Stimulated activated memory B cell treated with anti-CD40 and anti-IgM and Interleukin-4, amounts not matched to agents 10 μg/mL and 1 μg/mL and 100 μg/mL, for 72 hours (primary cell): ENCODE data around the gene GLIS2.
"Not testable (repeated sequence)": the region's sequence is repeated elsewhere in the genome, so short reads cannot be mapped to it uniquely, and the experiment has no call there.

ENCODE experiments used
- ATAC-seq: fragments of 150-1000 bp; cut with Tn5 transposase; 2 replicates; pipeline ENCODE4 v1.10.0; 2021
- H3K27ac Mint-ChIP-seq: one replicate; pipeline ENCODE4 v1.8.0; 2022; ENCODE audit warnings: mild to moderate bottlenecking, mixed read lengths
- H3K27me3 Mint-ChIP-seq: one replicate; pipeline ENCODE4 v1.8.0; 2022; ENCODE audit warnings: mixed read lengths
- H3K36me3 Mint-ChIP-seq: one replicate; pipeline ENCODE4 v1.8.0; 2022; ENCODE audit warnings: mixed read lengths
- H3K4me1 Mint-ChIP-seq: one replicate; pipeline ENCODE4 v1.8.0; 2022; ENCODE audit warnings: mixed read lengths
- H3K4me3 Mint-ChIP-seq: one replicate; pipeline ENCODE4 v1.8.0; 2022; ENCODE audit warnings: mild to moderate bottlenecking, moderate library complexity, mixed read lengths
- H3K9me3 Mint-ChIP-seq: one replicate; pipeline ENCODE4 v1.8.0; 2022; ENCODE audit warnings: mixed read lengths

The GLIS2 gene

GRCh38 chr16:4323071-4323844 lies 7.4 kb downstream of the GLIS2 start:
- no peak overlapping the region for H3K4me3 Mint-ChIP-seq
- H3K4me1 Mint-ChIP-seq, result peaks cover 29% of the 10 kb centered on the region
- H3K27ac Mint-ChIP-seq, result no peak overlapping the region
- H3K27me3 Mint-ChIP-seq, result peaks cover 20% of the 10 kb centered on the region
- H3K9me3 Mint-ChIP-seq, result no peaks in the 10 kb centered on the region
- no peak for ATAC-seq
- no peaks in the 10 kb centered on the region for H3K36me3 Mint-ChIP-seq

DNA sequence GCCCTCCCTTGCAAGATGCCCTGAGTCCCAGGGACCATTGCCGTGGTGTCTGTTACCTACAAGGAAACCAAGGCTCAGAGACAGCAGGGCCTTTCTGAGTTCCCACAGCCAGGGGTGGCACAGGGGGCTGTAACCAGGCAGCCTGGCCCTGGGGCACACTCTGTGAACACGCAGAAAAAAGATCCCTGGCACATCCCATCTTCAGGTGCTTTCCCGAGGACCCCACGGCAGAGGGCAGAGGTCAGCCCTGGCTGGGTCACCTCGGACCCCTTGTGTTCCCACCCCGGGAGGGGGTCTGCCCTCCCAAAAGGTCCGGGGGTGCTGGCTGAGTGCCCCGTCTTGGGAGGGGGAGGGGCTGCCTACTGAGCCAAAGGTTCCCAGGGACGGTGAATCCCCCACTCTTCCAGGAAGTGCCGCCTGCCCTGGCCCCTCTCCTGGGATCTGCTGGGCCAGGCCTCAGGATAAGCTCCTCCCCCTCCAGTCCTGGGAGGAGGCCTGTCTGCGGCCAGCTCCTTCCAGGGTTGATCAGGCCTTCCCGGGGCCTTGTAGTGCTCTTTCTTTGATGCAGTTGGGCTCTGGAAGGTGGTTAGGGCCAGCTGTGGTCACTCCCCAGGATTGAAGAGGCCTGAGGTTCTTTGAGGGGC lies 8.1 kb downstream of the GLIS2 start:
- H3K27ac Mint-ChIP-seq, result no peak overlapping the region
- H3K36me3 Mint-ChIP-seq, result no peaks in the 10 kb centered on the region

DNA sequence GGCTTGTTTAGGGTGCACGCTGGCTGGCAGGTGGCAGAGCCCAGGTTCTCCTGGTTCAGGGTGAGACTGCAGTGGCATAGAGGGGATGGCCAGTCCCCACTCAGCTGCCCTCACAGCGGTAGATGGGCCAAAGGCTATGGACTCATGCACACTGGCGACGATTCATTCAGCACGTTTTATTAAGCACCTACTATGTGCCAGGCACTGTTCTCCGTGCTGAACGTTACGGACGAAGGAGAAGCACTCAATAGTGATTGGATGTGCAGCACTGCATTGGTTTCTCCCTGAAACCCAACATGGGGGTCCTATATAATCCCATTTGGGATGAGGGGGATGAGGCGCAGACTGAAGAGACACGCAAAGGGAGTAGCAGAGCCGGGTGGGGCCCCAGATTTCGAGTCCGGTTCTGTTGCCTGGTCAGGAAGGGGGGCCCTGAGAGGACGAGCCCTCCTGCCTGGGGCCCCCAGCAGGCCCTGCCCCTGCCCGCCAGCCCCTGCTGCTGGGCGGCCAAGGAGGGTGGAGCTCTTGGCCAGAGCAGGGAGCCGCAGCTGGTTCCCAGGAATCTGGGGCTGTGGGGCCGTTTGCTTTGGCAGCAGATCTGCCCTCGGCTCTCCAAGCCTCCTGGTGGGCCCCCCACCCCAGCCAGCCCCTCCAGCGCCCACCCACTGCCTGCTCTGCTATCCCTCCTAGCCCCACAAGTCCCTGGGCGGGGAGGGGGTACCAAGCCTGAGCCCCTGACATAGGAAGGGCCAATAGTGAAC lies 8.8 kb downstream of the GLIS2 start:
- no peaks in the 10 kb centered on the region for H3K36me3 Mint-ChIP-seq
- no peak for ATAC-seq
- H3K4me1 Mint-ChIP-seq, result peaks cover 25% of the 10 kb centered on the region
- H3K27ac Mint-ChIP-seq, result no peak overlapping the region
- peaks cover 21% of the 10 kb centered on the region for H3K27me3 Mint-ChIP-seq
- no peak overlapping the region for H3K4me3 Mint-ChIP-seq
- H3K9me3 Mint-ChIP-seq, result no peaks in the 10 kb centered on the region

More for the DNA sequence above, 8.1 kb downstream of the GLIS2 start:
- H3K27me3 Mint-ChIP-seq, result peaks cover 21% of the 10 kb centered on the region
- no peak overlapping the region for H3K4me3 Mint-ChIP-seq
- H3K9me3 Mint-ChIP-seq, result no peaks in the 10 kb centered on the region
- H3K4me1 Mint-ChIP-seq, result peaks cover 29% of the 10 kb centered on the region
- ATAC-seq, result no peak

DNA sequence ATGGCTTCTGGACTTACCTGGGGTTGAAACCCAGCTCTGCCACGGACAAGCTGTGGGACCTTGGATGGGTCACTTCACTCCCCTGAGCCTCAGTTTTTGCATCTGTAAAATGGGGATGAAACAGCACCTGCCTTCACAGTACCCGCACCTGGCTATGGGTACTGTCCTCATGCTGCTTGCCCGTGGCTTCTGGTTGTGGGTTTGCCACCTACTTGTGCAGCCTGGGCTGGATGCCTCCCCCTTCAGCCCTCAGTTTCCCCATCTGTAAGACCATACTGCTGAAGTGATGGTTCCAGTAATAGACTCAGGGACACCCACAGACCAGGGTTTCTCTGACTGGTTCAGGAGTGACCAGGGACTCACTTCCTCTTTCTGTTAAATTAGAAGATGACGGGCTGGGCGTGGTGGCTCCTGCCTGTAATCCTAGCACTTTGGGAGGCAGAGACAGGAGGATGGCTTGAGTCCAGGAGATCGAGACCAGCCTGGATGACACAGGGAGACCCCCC lies 9.4 kb downstream of the GLIS2 start:
- H3K4me1 Mint-ChIP-seq, result peaks cover 26% of the 10 kb centered on the region
- H3K27me3 Mint-ChIP-seq, result peaks cover 20% of the 10 kb centered on the region
- H3K27ac Mint-ChIP-seq, result no peak overlapping the region
- H3K9me3 Mint-ChIP-seq, result no peaks in the 10 kb centered on the region
- no peaks in the 10 kb centered on the region for H3K36me3 Mint-ChIP-seq
- peak; percentile 51 for ATAC-seq
- H3K4me3 Mint-ChIP-seq, result no peak overlapping the region

- Mint-ChIP-seq H3K27ac (peak overlapping the region; percentile 67), H3K4me3 (no peak overlapping the region), H3K4me1 (peaks cover 26% of the 10 kb centered on the region), H3K9me3 (no peaks in the 10 kb centered on the region), H3K27me3 (peaks cover 20% of the 10 kb centered on the region), H3K36me3 (no peaks in the 10 kb centered on the region)
- peak; percentile 2 for ATAC-seq
These were observed 11.6 kb downstream of the GLIS2 start for GRCh38 chr16:4327386-4328045.

- Mint-ChIP-seq H3K4me3 (peak overlapping the region; percentile 67), H3K36me3 (no peaks in the 10 kb centered on the region), H3K27ac (peak overlapping the region; percentile 67), H3K4me1 (peaks cover 26% of the 10 kb centered on the region), H3K9me3 (no peaks in the 10 kb centered on the region), H3K27me3 (peaks cover 20% of the 10 kb centered on the region)
- peak; percentile 63 for ATAC-seq
These were observed 12.3 kb downstream of the GLIS2 start for GRCh38 chr16:4328046-4328781.

DNA sequence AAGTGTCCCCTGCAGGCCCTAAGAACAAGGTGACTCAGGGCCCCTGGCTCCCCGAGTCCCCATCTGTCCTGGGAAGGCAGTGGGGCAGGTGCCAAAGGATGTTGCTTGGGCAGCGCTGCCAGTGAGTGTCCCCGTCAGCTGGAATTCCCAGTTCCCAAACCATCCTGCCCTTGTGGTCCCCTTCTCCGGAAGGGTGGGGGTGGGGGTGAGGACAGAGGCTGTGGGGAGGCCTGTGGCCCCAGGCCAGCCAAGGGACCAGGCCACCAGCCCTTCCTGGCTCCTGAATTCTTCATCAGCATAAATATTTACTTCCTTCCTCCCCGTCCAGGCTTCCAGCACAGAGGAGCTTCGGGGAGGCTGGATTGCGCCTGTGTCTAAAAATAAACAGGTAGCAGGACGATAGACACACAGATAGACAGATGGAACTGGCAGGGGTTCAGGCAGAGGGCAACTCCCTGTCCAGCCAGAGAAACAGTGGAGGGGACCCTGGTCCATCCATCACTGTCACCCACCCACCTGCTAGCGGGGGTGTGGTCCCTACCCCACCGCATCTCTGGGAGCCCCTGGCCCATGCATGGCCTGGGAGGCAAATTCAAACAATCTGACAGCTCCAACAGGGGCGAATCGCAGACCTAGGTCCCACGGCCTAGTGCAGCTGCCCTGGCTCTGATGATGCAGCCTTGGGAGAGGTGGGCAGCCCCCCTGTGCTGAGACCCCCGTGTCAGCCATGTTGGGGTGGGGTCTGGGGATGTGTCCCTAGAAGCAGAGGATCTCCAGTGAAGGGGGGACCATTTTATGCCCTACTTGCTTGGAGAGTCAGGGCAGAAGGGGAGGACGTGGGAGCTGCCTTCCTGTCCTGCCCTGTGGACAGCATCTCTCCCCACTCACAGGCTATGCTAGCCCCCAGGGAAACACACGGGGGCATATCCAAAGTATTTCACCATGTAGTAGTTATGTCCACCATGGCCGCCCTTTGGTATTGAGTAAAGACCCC lies 13.2 kb downstream of the GLIS2 start:
- ATAC-seq, result no peak
- Mint-ChIP-seq H3K36me3 (no peaks in the 10 kb centered on the region), H3K9me3 (no peaks in the 10 kb centered on the region), H3K4me1 (peaks cover 26% of the 10 kb centered on the region), H3K4me3 (no peak overlapping the region), H3K27me3 (peaks cover 20% of the 10 kb centered on the region), H3K27ac (peak overlapping the region; percentile 67)

GRCh38 chr16:4330277-4330874 lies 14.5 kb downstream of the GLIS2 start:
- H3K36me3 Mint-ChIP-seq, result no peaks in the 10 kb centered on the region
- H3K4me1 Mint-ChIP-seq, result peaks cover 18% of the 10 kb centered on the region
- no peaks in the 10 kb centered on the region for H3K9me3 Mint-ChIP-seq
- no peak overlapping the region for H3K4me3 Mint-ChIP-seq
- no peak overlapping the region for H3K27ac Mint-ChIP-seq
- peak; percentile 80 for ATAC-seq
- H3K27me3 Mint-ChIP-seq, result peaks cover 20% of the 10 kb centered on the region

GRCh38 chr16:4332083-4332482 lies 16.2 kb downstream of the GLIS2 start:
- peaks cover 14% of the 10 kb centered on the region for H3K4me1 Mint-ChIP-seq
- no peaks in the 10 kb centered on the region for H3K36me3 Mint-ChIP-seq
- no peak overlapping the region for H3K27ac Mint-ChIP-seq
- H3K4me3 Mint-ChIP-seq, result no peak overlapping the region
- ATAC-seq, result no peak
- H3K27me3 Mint-ChIP-seq, result peaks cover 20% of the 10 kb centered on the region
- no peaks in the 10 kb centered on the region for H3K9me3 Mint-ChIP-seq

DNA sequence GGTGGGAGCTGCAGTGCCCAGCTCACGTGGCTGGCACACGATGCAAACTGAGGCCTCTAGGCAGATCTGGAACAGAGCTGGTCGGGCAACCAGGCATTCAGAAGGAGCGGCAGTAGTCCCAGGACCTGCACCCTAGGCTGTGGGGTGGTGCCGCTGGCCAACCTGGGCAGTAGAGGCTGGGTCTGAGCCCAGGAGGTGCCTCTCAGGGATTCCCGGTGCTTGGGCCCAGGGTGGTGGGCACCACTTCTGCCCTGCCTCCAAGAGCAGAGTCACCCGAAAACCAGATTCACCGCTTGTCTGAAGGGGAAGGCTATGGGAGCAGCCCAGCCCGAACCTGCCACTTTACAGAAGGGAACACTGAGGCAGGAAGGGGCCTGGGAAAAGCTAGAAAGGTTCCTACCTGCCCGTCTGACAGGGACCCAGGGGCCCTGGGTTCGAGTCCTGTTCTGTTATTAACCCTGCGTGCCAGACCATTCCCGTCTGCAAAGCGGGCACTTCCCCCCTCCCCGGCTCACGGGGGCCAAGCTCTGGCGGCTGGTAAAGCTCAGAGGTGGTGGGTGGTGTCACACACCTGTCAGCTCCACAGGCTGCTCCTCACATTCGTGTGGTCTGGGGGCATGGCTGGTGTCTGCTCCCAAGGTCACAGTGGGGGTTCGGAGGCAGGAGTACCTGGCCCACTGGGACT lies 16.9 kb downstream of the GLIS2 start:
- Mint-ChIP-seq H3K27ac (no peak overlapping the region), H3K36me3 (no peaks in the 10 kb centered on the region), H3K27me3 (peaks cover 20% of the 10 kb centered on the region), H3K4me3 (no peak overlapping the region), H3K9me3 (no peaks in the 10 kb centered on the region), H3K4me1 (peaks cover 17% of the 10 kb centered on the region)
- no peak for ATAC-seq

DNA sequence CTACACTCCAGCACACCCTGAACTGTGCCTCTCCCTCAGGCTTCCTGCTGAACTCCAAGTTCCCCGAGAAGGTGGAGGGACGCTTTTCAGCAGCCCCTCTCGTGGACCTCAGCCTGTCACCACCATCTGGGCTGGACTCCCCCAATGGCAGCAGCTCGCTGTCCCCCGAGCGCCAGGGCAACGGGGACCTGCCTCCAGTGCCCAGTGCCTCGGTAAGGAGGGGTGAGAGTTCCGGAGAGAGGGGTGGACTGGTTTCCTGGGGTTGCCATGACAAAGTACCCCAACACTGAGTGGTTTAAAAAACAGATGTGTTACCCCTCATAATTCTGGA lies 17.4 kb downstream of the GLIS2 start:
- no peaks in the 10 kb centered on the region for H3K9me3 Mint-ChIP-seq
- H3K4me3 Mint-ChIP-seq, result no peak overlapping the region
- peaks cover 16% of the 10 kb centered on the region for H3K27me3 Mint-ChIP-seq
- no peak for ATAC-seq
- no peak overlapping the region for H3K27ac Mint-ChIP-seq
- H3K4me1 Mint-ChIP-seq, result peaks cover 17% of the 10 kb centered on the region
- H3K36me3 Mint-ChIP-seq, result no peaks in the 10 kb centered on the region

GRCh38 chr16:4333714-4334113 lies 17.8 kb downstream of the GLIS2 start:
- H3K4me1 Mint-ChIP-seq, result peaks cover 13% of the 10 kb centered on the region
- H3K36me3 Mint-ChIP-seq, H3K4me3 Mint-ChIP-seq, ATAC-seq, H3K9me3 Mint-ChIP-seq, H3K27ac Mint-ChIP-seq: not testable (repeated sequence)
- peaks cover 11% of the 10 kb centered on the region for H3K27me3 Mint-ChIP-seq
